ENCODE measurements around the gene CTBS.
"Not testable (repeated sequence)": the region's sequence is repeated elsewhere in the genome, so short reads cannot be mapped to it uniquely, and the experiment has no call there.

The CTBS gene, protein sequence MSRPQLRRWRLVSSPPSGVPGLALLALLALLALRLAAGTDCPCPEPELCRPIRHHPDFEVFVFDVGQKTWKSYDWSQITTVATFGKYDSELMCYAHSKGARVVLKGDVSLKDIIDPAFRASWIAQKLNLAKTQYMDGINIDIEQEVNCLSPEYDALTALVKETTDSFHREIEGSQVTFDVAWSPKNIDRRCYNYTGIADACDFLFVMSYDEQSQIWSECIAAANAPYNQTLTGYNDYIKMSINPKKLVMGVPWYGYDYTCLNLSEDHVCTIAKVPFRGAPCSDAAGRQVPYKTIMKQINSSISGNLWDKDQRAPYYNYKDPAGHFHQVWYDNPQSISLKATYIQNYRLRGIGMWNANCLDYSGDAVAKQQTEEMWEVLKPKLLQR

DNA sequence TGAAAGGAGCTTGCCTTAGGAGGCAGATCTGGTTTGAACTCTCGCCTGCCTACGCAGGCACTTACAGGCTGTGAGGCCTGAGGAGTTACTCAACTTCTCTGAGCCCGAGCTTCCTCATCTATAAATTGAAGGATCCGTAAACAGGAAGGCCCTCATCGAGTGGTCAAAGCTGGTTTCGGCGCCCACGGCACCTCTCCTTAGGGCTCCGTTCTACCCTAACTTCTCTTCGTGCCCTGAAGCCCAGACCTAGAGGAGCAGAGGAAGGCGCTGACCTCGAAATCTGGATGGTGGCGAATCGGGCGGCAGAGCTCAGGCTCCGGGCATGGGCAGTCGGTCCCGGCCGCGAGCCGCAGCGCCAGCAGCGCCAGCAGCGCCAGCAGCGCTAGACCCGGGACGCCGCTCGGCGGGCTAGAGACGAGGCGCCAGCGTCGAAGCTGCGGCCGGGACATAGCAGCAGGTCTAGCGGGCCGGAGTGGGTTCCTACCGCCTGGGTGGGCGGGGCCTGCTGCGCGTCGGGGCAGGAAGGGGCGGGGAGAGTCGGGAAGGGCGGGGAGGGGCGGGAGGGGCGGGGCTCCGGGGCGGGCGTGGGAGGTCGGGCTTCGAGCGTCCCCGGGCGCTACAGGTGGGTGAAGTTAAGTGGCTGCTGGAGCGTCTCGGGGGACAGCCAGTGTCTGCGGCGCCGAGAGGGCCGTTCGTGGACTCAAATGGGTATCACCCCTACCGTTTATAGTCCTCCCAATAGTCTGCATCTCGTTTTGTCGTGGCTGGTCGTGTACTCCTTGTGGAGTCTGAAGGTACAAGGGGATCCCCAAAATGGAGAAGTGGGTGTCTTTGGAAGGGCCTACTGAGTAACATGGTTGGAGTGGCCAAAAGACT, at the start of gene CTBS:
CTBS (minus strand) TSS at position 474 of the 876 bp plus-strand sequence; CDS start at position 449, 25 bp downstream.
- DNase-seq (ENCODE audit: low read depth, low spot score) = peak; percentile 56

DNA sequence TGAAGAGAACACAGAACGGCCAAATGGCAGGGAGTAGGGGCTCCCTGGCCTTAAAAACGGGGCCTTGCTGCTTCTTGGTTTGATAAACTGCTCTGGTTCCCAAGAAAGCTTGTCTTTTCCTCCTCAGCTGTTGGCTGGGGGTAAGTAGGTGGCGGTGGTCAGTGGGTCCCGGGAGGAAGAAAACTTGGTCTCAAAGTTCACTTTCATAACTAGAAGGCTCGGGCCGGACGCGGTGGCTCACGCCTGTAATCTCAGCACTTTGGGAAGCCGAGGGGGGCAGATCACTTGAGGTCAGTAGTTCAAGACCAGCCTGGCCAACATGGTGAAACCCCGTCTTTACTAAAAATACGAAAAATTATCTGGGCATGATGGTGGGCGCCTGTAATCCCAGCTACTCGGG, 47.3 kb upstream of the CTBS start:
- DNase-seq (ENCODE audit: low read depth, low spot score) = no peak

DNA sequence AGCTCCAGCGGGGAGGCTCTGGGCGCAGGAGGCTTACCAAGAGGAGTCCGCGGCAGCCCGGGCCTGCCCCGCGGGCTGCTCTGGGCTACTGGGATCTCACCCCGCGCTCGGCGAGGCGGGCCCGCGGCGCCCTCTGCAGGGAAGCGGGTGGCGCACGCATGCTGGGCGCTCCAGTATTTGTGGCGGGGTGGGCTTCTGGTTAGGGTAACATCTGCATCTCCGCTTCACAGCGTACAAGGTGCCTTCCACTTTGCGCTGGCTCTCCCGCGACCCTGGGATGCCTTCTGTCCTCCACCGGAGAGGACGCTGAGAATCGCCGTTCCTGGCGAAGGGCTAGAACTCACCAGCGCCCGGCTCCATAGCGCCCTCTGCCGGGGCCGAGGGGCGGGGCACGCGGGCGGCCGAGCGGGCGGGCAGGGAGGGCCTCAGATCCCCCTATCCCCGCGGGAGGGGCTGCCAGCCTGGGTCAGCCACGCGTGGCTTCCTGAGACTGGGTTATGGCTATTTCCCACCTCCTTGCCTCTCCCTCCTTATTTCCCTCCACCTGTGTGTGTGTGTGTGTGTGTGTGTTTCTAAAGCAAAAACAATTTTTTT, 46.6 kb upstream of the CTBS start:
- peak; percentile 60 for DNase-seq (ENCODE audit: low read depth, low spot score)

DNA sequence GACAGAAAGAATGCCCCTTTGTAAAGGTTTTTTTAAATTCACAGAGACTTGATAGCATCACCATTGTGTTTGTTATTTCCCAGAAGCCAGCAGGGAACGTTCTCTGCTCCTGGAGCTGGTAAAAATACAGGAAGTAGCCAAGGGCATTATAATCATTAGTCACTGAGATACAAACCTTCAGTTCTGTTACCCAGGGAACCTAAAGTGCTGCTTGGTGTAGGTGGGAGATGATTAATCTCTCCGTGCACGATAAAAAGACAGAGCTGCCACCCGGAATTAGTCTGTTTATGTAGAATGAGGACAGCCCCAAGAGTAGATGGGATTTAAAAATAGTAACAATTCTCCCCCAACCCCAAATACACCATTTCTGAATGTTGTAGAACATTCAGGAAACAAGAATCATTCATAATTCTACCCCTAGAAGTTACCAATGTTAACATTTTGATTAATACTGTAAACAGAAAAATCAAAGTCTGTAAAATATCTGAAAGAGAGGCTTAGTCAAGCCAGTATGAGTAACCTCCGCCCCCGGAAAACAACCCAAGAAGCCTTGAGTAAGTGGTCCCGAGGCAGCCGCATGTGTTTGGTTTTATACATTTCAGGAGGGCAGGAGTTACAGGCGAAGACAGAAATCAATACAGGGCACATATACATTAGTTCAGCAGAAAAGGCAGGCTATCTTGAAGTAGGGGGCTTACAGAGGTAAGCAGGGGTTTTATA, 45.3 kb upstream of the CTBS start:
- DNase-seq (ENCODE audit: low read depth, low spot score) = peak; percentile 21

DNA sequence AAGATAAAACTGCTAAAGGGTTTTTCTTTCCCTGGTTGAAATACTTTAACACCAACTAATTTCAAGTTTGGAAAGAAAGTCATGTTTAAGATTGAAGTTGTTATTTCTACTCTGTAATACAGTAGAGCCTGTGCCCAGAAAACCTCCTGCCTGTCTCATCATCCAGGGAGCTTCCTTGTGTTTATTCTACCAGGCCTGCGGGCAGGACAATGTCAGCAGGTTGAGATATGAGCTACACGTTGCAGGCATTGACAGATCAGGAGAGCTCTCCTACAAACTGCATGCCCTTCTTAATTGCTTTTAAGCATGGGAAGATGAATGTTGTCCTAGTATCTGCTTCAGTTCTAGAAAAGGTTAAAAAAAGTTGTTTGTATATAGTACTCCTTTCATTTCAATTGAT, 43.1 kb upstream of the CTBS start:
- DNase-seq (ENCODE audit: low read depth, low spot score) = no peak

DNA sequence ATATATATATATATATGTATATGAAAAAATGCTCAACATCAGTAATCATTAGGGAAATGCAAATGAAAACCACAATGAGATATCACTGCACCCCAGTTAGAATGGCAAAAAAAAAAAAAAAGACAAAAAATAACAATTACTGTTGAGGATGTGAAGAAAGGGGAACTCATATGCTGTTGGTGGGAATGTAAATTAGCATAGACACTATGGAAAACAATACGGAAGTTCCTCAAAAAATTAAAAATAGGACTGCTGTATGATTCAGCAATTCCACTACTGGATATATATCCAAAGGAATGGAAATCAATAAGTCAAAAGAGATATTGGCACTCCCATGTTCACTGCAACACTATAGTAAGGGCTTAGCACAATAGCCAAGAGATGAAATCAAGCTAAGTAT, 41.5 kb upstream of the CTBS start:
- no peak for DNase-seq (ENCODE audit: low read depth, low spot score)

DNA sequence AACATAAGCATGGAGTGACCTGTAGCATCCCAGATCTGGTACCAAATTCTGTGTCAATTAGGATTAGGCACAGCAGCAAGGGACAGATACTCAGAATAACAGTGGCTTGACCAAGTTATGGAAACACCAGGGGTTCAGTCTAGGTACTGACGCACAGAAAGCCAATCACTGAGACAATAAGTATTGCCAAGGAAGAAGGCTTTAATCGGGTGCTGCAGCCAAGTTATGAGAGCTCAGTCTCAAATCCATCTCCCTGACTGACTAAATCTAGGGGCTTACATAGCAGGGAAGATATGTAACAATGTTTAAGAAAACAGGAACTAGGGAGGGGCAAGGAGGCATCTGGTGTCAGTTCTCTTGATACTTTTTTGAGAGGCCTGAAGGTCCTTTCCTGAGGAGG, 39.6 kb upstream of the CTBS start:
- DNase-seq (ENCODE audit: low read depth, low spot score) = no peak

DNA sequence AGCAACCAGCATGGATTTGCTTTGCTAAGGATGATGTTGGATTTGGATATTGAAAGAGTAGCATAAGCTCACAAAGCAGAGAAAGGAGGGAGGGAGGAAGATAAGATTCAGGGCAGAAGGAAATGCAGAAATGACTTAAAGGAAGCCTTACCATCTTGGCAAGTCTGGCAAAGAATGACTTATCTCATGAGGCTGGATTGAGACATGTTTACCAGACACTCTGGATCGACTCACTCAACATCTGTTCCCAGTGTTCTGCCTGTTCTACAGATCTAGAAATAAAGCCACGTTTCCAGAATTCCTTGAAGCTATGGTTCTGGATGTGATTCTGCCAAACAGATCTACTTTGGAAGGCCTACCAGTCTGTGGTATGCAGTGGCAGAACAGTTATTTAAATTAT, 38.8 kb upstream of the CTBS start:
- DNase-seq (ENCODE audit: low read depth, low spot score) = no peak

DNA sequence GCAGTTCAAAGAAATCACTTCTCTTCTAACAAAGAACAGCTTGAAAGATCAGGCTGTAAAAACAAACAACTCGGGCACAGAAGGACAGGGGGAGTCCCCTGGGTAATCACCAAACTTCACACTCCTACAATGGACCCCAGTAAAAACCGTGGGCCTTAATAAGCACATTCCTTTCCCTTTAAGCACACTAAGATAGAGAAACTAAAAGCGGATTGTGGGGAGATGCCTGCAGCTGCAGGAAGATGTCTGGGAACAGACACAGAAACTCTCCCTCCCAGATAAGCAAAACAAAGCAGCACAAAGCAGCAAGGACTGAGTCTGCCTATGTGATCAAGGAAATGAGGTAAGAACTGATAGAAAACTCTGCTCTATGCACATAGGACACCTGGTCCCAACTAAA, 37.6 kb upstream of the CTBS start:
- no peak for DNase-seq (ENCODE audit: low read depth, low spot score)

DNA sequence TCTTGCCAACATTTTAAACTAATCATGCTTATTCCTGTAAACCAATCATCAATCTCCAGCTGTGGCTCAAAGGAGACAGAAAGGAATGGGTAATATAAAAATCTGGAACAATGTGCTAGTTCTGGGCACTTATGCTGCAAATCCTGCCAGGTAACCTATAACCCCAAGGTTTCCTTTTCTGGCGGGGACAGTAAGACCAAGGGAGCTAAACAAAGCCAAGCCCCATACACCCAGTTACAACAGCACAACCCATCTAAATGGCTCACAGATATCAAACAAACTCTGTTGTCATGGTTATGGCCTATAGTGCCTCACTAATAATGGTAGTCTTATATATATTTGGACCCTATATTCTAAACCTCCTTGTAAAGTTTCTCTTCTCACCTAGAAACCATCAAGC, 36.9 kb upstream of the CTBS start:
- no peak for DNase-seq (ENCODE audit: low read depth, low spot score)

DNA sequence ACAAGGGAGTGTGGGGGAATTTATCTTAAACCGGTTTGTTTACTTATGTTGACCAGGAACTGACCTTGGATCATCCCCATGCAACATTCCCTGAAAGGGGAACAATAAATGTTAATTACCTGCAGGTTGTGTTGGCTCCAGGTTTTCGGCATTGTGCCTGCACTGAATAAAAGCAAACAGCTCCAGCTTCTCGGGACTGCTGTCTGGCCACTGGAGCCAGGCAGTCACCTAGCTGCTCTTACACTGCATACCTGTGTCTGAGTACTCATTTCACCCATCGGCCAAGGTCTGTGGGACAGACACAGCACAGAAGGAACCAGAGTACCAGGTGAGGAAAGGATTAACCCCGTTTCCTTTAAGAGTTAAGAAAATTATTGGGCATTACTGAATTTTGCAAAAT, 32.7 kb upstream of the CTBS start:
- no peak for DNase-seq (ENCODE audit: low read depth, low spot score)

DNA sequence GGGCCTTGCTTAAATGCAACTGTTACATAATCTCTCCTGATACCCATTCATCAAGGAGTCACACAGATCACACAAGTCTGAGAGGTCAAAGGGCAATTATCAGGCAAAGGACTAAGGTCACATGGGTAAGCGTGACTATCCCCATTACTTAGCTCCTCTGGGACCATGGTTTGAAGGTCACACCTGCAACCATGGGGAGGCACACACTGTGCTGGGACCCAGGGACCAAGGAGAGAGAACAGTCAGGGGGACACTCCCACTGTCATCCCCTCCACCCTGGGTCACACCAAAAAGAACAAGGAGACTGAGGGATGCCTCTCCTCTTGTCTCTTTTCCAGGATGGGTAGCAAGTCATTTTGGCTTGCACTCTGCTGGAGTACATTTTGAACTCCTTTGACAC, 30.9 kb upstream of the CTBS start:
- no peak for DNase-seq (ENCODE audit: low read depth, low spot score)

DNA sequence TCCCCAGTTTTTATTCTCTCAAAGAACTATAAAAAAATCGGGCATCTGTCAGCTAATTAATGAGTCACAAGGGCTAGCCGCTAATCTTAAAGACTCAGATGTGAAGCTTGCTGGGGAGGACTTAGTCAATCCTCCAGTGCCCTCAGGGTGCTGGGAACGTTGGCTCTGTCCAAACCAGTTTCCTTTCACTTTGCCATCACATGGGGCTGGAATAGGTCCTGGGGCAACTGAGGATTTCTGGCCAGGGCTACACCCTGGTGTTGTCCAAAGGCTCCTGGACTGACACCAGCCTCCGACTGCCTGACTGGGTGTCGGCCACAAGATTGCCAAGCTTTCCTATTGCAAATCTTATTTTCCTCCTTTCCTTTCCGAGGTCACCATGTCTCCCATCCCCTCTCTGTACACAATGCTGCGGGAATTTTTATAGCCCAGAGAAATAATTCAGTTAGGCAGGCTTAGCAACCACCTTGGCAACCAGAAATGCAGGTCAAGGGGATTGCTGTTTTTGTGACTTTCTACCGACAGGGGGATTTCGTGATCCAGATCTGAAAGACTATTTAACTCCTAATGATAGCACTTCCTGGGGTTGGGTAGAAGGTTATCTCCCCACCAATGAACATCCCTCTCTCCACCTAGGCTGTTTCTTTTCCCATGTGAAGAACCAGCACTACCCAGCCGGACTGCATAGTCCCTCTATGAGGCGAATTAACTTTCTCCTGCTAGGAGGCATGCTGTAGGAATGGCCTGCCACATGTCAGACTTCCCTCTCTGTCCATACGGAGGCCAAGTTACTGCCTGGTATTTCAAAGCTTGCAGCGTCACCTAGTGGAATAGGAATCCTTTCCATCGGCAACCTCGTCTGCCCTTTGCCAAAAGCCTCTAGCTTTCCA, 29.9 kb upstream of the CTBS start:
- DNase-seq (ENCODE audit: low read depth, low spot score) = no peak

DNA sequence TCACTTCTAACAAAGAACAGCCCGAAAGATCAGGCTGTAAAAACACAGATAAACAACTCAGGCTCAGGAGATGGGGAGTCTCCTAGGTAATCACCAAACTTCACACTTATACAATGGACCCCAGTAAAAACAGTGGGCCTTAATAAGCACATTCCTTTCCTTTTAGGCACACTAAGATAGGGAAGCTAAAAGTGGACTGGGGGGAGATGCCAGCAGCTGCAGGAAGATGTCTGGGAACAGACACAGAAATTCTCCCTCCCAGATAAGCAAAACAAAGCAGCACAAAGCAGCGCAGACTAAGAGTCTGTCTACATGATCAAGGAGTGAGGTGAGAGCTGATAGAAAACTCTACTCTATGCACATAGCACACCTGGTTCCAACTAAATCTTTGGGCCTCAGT, 29.0 kb upstream of the CTBS start:
- no peak for DNase-seq (ENCODE audit: low read depth, low spot score)

DNA sequence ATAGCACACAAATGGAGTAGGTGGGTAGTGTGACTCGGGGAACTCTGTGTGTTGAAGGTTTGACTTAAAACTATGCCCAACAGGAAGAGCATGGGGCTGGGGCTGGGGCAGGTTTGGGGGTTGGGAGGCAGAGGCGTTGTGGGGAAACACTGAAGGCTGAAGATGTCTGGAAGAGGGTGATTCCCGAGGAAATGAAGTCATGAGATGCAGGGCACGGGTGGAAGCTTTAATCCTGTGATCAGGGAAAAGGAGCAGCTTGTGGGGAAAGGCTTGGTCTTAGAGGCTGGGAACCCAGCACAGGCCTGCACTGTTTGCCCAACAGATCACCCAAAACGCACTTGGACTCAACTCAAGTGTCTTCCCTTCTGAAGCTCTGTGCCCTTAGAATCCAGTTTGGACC, 26.6 kb upstream of the CTBS start:
- no peak for DNase-seq (ENCODE audit: low read depth, low spot score)

DNA sequence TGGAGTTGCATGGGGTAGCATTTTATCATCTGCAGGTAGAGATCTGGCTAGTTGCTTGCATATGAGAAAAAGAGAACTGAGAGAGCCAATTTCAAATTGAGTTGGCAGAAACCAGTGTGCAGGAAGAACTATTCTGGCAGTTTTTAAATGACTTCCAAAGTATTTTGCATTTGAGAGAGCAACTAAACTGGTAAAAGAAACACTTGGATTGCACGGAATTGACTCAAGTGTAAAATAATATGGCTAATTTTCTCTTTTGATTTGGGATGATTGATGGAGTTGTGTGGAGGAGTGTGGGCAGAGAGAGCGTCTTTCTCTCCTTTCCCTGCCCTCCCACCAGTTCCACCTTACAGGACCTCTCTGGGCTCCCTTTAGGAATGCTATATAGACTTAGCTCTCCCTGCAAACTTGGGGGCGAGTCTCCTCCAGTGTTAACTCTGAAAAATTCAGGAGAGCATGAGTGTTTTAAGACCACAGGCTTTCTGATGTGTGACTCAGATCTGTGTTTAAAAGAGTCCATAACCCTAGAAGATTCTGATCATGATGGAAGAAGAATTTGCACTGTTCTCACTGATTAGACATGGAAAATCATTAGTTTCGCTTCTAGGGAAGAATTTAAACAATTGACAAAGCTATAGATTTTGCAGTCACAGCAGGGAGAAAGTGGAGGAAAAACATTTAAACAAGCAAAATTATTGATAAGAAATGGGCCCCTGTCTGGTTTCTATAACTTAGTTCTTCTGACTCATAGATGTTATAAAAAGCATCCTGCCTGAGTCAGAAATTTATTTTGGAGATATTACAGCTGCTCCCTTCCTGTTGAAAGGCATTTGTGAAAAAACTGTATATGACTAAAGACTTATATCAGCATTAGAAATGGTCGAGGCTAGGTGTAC, 24.9 kb upstream of the CTBS start:
- DNase-seq (ENCODE audit: low read depth, low spot score) = no peak

DNA sequence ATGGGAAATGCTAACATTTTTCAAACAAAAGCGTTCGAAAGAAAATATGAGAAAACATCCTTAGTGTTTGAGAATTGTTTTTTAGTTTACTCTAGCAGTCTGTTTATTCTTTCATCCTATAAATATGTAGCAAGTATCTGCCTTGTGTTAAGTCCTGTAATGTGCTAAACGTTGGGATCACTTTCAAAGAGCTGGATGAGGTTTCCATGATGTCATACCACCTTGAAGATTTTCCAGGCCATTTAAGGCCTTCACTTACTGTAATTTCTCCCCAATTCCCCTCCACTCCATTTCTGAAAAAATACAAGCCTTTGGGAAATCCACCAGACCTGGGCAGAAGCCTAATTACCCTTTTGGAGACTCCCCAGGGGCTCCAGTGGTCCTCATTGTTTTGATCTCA, 24.2 kb upstream of the CTBS start:
- no peak for DNase-seq (ENCODE audit: low read depth, low spot score)

DNA sequence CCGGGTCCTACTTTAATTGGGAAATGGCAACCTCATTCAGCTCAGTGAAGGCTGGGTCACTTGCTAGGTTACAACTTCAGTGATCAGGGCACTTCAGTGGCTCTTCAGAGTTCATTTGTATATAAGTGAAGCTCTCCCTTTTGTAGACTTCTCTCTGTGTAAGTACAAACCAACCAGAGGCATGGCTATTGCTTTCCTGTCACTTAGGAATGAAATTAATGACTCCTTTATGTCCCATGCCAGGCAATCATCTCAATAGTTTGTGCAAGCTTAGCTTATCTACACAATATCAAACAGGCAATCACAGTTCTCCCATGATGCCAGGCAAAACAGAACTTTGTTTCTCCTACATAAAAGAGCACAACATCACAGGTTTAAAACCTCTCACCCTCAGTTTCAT, 22.8 kb upstream of the CTBS start:
- no peak for DNase-seq (ENCODE audit: low read depth, low spot score)

DNA sequence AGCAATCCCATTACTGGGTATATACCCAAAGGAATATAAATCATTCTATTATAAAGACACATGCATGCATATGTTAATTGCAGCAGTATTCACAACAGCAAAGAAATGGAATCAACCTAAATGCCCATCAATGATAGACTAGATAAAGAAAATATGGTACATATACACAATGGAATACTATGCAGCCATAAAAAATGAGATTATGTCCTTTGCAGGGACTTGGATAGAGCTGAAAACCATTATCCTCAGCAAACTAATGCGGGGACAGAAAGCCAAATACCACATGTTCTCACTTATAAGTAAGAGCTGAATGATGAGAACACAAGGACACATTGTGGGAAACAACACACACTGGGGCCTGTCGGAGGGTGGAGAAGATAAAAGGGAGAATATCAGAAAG, 20.7 kb upstream of the CTBS start:
- not testable (repeated sequence) for DNase-seq (ENCODE audit: low read depth, low spot score)

DNA sequence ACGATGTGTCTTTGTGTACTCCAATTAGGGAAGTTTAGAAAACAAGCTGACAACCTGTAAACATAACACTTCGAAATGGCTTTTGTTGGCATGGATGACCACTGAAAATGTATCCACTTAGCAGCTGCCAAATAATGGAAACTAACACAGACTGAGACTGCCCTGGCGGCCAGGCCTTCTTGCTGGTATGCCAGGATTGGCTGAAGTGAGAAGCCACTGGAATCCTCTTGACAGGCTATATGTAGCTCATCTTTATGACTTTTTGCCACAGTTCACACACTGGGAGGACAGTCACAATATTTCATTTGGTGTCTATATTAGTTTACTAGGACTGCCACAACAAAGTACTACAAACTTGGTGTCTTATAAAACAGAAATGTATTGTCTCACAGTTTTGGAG, 12.9 kb upstream of the CTBS start:
- DNase-seq (ENCODE audit: low read depth, low spot score) = no peak

All from activated naive CD8-positive, alpha-beta T cell treated with anti-CD3 and anti-CD28 coated beads, Interleukin-2, amount 50 U/mL, for 16 hours (primary cell).